D721Med (cell line): ENCODE measurements around the gene EPHB3.
A peak's percentile ranks its signal among the peaks of the same experiment; 100 is the strongest.

Experiments used
- DNase-seq: peaks from one replicate; pipeline ENCODE4 v3.0.0; 2011; ENCODE audit warnings: low spot score; ENCODE audit not compliant: insufficient read length
- FAIRE-seq: peaks from 2 replicates; lab custom pipeline; 2011; peaks lifted over from hg19 to GRCh38; lab: Jason Lieb, UNC
- TF ChIP-seq, protein P1 (sequence below): IDR thresholded peaks from 2 replicates; pipeline ENCODE4 v1.5.1; 2012; ENCODE audit warnings: mild to moderate bottlenecking, control low read depth; ENCODE audit not compliant: insufficient read depth; ENCODE audit errors: missing control alignments

The EPHB3 gene

DNA sequence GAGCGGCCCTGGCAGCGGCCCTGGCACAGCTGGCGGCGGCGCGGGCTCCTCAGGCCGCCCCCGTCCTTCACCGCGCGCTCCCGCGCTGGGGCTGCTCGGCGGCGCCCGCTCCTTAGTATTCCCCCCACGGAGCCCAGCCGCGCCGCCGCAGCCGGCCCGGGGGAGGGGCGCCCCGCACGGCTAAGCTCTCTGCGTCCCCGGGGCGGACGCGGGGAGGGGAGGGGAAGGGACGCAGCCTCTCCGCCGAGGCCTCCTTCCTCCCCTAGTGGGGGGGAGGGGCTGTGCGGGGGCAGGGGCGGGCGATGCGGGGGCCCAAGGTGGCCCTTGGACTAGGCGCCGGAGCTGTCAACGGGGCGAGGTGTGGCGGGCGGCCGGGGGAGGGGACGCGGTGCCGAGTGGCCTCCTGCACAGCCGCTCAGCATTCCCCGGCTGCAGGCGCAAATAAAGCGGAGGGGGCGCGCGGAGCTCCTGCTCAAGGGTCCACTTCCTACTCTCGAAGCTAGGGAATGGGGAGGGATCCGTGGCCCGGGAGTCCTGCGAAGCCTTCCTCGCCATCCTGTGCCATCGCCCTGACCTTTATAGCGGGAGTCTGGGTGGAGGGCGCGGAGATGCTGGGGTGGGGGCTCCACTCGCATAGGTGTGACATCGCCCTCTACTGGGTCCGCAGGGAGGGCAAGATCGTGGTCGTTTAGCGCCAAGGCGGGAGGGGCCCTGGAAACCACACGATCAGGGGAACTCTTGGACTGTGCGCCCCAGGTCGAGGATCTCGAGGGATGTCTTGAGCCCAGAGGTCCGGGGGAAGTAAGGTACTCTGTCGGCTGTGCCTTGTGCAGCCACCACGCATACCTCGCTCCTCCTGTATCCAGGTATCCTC, 22.2 kb downstream of the EPHB3 start:
- TF ChIP-seq, protein P1, sequence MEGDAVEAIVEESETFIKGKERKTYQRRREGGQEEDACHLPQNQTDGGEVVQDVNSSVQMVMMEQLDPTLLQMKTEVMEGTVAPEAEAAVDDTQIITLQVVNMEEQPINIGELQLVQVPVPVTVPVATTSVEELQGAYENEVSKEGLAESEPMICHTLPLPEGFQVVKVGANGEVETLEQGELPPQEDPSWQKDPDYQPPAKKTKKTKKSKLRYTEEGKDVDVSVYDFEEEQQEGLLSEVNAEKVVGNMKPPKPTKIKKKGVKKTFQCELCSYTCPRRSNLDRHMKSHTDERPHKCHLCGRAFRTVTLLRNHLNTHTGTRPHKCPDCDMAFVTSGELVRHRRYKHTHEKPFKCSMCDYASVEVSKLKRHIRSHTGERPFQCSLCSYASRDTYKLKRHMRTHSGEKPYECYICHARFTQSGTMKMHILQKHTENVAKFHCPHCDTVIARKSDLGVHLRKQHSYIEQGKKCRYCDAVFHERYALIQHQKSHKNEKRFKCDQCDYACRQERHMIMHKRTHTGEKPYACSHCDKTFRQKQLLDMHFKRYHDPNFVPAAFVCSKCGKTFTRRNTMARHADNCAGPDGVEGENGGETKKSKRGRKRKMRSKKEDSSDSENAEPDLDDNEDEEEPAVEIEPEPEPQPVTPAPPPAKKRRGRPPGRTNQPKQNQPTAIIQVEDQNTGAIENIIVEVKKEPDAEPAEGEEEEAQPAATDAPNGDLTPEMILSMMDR, result peak; percentile 17
- DNase-seq, result no peak
- no peak for FAIRE-seq

DNA sequence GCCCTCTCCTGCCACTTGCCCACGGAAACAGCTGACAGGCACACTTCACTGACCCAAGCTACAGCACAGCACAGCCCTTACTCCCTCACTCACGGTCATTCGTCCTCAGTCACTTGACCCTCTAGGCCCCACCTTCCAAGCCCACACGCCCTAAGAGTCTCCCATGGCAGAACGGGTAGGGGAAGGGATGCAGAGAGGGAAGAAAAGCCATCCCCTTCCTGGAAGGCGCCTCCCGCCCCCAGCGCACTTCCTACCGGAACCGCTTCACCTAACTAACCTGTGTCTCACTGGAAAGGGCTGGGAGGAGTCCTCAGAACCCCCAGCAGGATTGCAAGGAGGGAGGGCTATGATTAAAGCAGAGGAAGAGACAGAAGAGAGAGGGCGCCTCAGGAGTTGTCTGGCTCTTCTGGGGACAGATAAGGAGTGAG, 22.9 kb downstream of the EPHB3 start:
- TF ChIP-seq, protein P1, result no peak
- no peak for DNase-seq
- FAIRE-seq, result no peak

DNA sequence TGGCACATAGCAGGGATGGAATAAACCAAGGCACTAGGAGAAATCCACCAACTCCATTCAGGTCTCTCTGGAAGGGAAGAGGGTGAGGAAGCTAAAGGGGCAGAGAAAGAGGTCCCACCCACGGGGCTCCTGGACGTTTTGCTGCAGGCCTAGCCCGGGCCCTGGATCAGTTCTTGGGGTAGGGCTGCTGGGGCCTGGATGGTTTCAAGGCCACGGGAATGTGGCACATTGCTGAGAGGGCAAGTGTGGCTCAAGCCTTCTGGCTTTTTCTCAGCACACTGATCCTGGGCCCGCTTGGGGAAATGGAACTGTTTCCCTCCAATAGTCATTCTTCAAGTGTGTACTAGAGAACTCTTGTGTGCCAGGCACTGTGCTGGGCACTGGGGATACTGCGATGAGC, 24.0 kb downstream of the EPHB3 start:
- TF ChIP-seq, protein P1, result no peak
- FAIRE-seq (no peak), DNase-seq (no peak)

DNA sequence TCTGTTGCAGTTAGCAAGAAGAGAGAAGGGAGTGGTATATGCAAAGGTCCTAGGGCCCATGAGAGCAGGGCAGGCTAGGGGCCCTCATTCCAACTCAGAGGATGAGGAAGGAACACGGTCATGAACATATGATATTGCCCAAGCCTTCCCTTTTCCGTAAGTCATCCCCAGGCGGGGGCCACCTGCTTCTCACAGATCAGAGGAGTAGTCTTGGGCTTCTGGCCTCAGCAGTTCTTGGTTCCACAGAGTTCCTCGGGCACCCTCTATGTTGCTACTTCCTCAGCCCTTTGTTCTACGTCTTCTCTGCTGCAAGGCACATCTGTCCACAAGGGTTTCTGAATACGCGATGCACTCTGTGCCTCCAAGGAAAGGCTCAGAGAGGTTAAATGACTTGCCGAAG, 25.3 kb downstream of the EPHB3 start:
- no peak for DNase-seq
- TF ChIP-seq, protein P1, result no peak
- no peak for FAIRE-seq

DNA sequence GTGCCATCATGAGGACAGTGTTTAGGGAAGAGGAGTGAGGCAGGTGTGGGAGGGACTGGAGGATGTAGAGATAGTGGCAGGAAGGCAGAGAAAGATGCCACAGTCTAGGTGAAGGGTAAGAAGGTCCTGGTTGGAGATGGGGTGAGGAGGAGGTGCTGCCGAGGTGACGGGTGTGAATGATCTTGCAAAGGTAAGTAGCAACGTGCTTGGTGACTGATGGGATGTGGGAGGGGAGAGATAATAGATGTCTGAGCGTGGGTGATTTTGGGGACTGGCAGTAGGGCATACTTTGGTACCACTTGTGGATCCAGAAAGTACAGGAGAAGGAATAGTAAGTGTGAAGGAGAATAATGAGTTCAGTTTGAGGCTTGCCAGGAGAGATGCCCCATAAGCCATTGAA, 27.2 kb downstream of the EPHB3 start:
- DNase-seq (no peak), FAIRE-seq (no peak)

DNA sequence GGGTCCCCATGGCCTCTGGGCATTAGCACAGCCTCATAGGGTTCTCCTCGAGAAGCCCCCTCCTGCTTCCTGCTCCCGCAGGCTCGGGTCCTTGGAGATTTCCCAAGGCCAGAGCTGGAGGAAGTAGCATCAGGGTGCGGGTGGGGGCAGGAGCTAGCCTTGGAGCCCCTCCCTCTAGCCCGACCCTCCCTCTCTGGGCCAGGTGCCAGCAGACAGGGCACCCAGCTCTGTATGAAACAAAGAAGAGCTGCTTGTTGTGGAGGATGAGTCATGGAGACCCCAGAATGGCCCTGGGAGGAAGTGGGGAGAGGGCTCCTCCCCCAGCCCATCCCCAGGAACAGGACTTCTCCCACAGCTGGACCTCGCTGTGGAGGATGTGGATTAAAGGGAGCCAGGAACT, 29.2 kb downstream of the EPHB3 start:
- DNase-seq, result no peak
- no peak for FAIRE-seq
- TF ChIP-seq, protein P1, result no peak

More for the DNA sequence above, 27.2 kb downstream of the EPHB3 start:
- TF ChIP-seq, protein P1, result no peak

DNA sequence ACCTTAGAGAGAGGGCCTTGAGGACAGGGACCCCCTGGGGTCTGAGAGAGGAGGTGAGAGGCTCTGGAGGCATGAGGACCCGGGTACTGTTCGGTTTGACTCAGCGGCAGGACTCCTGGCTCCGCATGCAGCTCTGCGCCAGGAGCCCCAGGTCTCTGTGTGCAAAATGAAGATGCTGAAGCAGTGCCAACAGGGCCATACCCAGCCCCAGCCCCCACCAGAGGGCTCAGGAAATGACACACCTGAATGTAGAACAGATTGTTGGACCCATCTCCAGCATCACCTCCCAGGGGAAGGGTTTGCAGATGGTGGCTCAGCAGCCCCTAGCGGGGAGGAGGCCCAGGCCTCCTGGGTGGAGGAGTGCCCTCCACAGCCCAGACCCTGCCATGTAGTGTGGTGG, 30.2 kb downstream of the EPHB3 start:
- no peak for FAIRE-seq
- no peak for DNase-seq
- TF ChIP-seq, protein P1, result no peak
